HG03521 (cell line): ENCODE results near the gene KCNQ2.

ENCODE experiments used
- ATAC-seq: cut with Tn5 transposase; IDR thresholded peaks from one replicate; pipeline ENCODE4 v1.9.1; 2021; ENCODE audit warnings: mild to moderate bottlenecking, moderate library complexity; ENCODE audit not compliant: unreplicated experiment

The KCNQ2 gene

DNA sequence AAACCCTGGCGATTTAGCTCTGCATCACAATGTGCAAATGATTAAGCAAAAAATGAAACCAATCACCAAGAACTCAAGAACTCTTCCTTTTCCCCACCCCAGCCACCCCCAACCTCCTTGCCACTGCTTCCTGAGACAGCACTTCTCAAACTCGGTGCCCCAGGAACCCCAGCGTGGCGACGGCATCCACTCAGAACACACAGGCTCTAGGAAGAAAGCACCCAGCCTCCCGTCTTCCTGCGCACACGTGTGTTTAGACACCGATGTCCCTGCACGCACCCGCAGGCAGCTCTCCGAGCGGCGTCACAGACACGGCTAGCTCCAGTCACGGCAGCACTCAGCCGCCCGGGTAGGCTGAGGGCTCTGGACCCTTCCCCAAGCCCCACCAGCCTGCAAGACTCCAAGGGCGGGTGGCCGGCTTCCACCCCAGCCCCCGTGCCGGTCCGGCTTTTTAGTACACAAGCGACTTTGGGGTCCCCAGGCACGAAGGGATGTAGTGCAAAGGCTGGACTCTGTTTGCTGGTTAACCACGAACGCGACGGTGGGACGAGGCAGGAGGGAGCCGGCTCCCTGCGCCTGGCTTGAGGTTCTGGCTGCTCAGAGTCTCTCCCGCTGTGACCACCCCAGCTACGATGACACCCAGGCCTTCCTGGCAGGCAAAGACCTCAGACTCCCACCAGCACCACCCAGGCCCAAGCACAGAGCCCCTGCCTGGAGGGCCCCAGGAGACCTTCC is 51.9 kb downstream of the KCNQ2 start:
- no peak for ATAC-seq

DNA sequence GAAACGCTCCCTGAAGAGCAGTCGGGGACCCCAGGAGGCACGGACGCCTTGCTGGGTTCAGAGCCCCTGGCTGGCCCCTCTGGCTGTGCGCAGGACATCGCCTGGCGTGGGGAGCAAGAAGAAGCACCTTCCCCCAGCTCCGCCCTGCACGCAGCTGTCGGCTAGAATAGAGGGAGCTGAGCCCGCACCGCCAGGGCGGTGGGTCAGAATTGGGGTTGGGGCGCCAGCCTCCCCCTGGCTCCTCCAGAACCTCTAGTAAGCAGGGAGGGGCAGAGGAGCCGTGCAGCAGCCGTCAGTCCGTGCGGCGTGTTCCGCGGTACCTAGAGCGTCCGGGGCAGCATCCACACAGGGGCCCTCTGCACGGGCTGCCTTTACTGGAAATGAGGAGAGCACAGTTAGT is 53.2 kb downstream of the KCNQ2 start:
- ATAC-seq: no peak

DNA sequence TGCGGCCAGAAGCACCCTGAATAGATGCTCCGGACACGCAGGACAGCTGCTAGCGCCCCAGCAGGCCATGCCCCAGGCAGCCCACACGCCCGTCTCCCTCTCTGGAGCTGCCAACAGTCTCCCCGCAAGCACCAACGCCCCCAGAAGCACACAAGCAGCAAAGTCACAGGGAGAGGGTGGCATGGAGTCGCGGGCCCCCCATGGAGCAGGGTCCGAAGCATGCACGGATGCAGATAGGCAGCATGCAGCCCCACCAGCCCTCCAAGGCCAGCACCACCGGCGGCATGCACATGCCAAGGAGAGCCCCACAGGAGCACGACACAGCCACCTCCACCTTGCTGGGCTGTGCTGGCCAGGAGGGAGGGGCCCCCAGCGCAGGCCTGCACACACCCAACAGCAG is 53.8 kb downstream of the KCNQ2 start:
- no peak for ATAC-seq

DNA sequence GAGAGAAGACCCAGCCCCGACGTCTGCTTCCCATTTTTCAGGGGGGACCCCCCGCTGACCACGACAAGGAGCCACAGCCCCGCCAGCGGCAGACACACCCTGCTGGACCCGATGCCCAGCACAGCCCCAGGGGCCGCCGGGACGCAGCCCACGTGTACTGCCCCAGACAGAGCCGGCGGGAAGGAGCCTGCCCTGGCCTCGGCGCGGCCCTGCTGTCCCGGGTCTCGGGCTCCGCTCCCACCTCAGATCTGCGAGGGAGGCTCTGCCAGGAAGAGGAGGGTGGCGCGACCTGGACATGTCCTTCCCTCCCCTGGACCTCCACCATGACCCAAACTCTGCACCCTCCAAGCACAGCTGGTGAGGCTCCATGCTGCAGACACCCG is 54.7 kb downstream of the KCNQ2 start:
- ATAC-seq: no peak

GRCh38 chr20:63417097-63417737 is 55.2 kb downstream of the KCNQ2 start:
- no peak for ATAC-seq

DNA sequence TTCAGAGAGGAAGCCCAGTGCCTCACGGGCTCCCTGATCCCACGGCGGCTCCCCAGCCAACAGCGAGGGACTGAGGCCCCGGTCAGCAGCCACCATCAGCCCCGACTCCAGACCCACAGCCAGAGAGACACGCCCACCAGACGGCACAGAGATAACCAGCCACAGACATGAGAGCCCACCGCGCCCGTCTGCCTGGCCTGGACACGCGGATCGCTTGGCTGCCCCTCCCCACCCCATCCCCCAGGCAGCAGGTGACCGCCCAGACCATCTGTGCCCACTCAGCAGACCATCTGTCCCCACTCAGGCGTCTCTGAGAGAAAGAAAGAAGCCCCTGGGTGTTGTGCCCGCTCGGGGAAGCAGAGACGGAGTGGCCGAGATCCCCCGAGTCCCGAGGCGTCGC is 55.8 kb downstream of the KCNQ2 start:
- no peak for ATAC-seq

DNA sequence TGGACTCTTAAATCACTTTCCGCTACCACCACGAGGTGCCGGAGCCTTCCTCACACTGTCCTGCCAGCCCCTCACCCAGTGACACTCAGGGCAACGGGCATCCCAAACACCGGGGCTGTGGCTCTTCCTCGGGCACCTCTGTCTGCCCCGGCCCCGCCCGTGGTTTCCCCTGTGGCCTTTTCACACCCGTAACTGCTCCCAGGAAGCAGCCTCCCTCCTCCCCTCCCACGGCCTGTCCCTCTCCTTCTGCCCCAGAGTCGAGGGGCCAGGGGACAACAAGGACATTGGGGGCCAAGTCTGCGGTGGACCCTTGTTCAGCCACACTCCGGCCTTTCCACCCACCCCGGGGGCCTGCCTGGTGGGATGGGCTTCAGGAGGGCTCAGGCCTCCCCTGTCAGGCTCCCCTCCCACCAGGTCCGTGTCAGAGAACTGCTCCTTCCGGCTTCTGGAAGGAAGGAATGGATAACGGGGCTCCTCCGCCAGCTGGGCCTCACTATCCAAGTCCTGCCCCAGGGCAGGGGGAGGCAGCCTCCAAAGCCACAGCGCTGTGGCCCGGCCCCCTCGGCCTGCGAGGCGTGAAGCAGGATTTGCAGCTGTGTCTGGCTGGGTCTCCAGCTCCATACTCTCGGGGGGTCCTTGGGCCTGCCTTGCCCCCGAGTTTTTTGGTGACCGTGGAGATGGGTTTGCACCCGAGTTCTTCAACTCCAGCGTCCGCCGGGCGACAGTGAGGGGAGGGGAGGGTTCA is 56.6 kb downstream of the KCNQ2 start:
- ATAC-seq: no peak

DNA sequence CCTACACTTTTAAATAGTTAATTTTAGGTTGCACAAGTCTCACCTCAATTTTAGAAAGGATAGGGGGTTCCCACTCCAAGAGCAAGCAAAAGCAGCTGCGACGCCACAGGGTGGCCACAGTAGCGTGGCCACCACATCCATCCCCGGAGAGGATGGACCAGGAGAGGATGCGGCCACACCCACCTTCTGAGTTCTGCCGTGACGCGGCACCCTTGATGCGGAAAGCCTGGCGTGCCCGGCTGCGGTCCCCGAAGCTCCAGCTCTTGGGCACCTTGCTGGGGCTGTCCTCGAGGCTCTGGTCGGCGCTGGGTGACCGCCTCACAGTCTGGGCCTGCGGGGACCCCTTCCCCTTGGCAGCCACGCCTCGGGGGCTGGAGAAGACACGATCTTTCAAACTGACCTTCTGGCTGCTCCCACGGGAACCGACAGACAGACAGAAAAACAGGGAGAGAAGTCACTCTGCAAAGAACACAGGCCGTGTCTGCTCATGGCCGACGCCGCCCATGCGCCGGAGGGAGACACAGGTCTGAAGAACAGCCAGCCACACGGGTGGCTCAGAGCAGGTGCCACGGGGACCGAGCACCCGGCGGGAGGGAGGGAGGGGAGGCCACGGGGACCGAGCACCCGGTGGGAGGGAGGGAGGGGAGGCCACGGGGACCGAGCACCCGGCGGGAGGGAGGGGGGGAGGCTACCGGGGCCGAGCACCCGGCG is 57.6 kb downstream of the KCNQ2 start:
- ATAC-seq: no peak

- no peak for ATAC-seq
These were observed 58.3 kb downstream of the KCNQ2 start for GRCh38 chr20:63413963-63414684.

DNA sequence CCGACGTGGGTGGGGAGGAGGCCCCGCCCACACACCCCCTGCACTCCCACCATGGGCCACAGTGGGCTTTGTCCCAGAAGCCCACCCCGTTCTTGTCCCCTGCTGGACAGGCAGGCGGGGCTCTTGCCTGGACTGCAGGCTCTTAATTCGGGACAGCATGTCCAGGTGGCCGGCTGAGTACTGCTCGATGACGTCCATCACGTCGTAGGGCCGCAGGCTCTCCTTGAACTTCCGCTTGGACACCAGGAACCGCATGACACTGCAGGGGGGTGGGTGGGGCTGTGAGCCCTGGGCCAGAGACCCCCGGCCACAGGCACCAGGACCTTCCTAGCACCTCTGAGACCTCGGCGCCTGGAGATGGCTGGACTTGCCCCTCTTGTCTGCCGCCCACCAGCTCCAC is 59.1 kb downstream of the KCNQ2 start:
- ATAC-seq: no peak

- no peak for ATAC-seq
These were observed 59.6 kb downstream of the KCNQ2 start for GRCh38 chr20:63412889-63413288.

DNA sequence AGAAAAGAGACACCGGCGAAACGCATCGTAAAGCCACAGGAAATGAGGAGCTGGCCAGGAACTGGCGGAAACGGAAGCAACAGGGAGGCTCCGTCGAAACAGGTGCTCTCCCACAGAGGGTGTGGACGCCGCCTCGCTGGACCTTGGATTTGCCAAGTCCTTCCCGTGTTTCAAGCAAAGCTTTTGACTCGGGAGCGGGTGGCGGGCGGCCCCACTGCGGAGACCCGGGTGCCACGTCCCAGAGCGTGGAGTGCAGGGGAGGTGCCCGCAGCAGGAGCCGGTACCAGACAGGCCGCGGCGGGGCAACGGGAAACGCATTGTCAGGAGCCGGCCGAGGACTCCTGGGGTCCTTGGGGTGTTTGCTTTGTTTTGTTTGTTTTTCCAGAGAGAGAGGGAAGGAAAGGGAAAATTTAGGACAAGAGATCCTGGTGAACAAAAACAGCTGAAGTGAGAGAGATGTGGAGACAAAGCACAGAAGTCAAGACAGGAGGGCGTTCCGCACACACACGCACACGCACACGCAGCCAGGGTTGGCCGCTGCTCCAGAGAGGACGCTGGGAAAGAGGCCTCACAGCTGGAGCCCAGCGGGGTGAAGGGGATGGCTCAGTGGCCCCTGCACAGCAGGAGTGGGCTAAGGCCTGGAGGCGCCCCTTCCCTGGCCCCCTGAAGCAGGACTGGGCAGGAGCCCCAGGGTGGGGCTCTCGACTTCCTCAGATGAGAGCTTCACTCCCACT is 60.4 kb downstream of the KCNQ2 start:
- no peak for ATAC-seq

DNA sequence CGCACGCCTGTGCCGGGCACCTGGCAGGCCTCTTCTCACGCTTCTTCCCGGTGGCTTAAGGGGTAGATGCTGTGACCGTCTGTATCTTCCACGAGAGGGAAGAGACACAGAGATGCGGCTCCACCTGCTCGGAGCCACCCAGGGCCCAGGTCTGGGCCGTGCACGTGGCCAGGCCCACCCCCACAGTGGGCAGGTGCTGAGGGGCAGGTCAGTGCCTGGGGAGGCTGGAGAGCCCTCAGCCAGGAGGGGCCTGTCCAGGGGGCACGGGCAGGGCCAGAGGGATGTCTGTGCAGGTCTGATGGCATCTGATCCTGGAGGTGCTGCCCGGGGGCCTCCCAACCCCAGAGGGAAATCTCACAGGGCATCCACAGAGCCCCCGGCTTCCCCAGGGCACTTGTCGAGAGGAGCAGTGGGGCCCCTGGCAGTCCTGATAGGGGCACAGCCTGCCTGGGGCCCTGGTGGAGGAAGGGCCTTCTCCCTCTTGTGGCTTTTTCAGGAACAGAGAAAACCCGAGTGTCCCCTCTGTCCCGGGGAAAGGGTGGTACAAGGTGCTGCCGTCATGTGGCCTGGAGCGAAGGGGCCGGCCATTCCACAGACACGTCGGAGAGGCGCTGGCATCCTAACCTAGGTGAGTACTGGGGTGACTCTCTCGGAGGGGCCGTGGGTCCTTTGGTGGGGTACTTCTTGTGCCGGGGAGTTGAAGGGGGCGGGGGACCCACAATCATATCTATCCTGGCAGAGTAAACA is 61.1 kb downstream of the KCNQ2 start:
- no peak for ATAC-seq

DNA sequence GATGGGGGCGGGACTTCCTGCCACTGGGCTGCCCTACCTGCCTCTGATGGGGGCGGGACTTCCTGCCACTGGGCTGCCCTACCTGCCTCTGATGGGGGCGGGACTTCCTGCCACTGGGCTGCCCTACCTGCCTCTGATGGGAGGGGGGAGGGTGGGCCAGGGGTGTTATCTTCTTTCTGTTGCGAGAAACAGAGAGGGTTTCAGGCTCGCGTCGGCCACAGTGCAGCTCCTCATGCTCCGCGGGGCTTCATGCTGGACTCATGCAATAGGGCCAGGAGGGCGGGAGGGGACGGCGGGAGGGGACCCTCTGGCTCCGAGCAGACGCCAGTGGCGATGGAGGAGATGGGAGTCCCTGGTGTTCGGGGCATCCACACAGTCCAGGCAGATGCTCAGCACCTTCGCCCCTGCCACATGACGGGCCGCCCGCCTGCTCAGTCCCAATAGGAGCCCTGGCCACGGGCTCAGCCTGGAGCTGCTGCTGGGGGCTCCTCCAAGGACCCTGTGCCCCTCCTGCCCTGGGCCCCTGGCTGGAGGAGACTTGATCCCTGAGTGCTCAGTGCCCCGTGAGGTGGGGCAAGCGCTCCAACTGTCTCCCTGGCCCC is 62.5 kb downstream of the KCNQ2 start:
- no peak for ATAC-seq

DNA sequence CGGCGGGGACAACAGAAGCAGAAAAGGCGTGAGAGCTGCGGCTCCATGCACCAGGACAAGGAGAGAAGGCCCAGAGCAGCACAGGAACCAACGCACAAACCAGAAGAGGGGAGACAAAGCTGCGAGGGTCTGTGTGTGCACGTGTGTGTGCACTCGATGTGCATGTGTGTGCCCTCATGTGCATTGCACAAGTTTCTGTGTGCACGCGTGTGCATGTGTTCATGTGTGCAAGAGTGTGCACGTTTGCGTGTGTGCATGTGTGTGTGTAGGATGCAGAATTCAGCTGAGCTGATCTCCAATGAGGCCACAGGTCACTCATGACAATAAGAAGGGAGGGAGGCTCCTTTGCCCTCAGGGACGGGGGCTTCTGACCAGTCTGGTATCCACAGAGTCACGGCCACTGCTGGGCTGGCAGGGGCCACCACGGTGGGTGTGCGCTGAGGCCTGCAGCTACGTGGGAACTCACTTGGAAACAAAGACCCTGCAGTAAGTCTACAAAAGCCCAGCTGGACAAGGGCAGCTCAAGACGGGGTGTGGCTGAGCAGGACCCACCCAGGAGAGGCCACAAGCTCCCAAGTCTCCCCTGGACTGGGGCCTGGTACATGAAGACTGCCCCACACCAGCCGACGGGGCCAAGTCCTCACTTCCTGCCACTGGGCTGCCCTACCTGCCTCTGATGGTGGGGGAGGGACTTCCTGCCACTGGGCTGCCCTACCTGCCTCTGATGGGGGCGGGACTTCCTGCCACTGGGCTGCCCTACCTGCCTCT is 63.2 kb downstream of the KCNQ2 start:
- no peak for ATAC-seq

GRCh38 chr20:63408684-63409046 is 63.8 kb downstream of the KCNQ2 start:
- no peak for ATAC-seq

GRCh38 chr20:63407928-63408683 is 64.3 kb downstream of the KCNQ2 start:
- no peak for ATAC-seq
